A673 (cell line): ENCODE measurements around the gene OR5AN1. TPM values are rescaled to one million over a fixed set of nuclear protein-coding genes. Genes with fewer than 3 reads are reported as not detected.
"Not testable (repeated sequence)": the region's sequence is repeated elsewhere in the genome, so short reads cannot be mapped to it uniquely, and the experiment has no call there.

Experiments used
- BruUV-seq: library from RNA; stranded (reverse); fragments of 400-500 nt; replicated peaks from 2 replicates; lab custom pipeline; 2021; lab: Mats Ljungman, UMichigan
- CTCF ChIA-PET: fragments of 300-600 bp; sonication (Branson Sonifier 250); formaldehyde crosslinking; loops from one replicate; lab custom pipeline; 2022; ENCODE audit warnings: antibody characterized with exemption; lab: Charles Lee
- POLR2A ChIA-PET: fragments of 300-600 bp; sonication (Branson Sonifier 250); formaldehyde crosslinking; loops from one replicate; lab custom pipeline; 2022; ENCODE audit warnings: antibody characterized with exemption; ENCODE audit not compliant: low non-redundant PET; lab: Charles Lee
- DNase-seq: peaks from one replicate; pipeline ENCODE4 v3.0.0-alpha.2; 2015; ENCODE audit warnings: low spot score
- H3K27ac ChIP-seq: fragments of 200-600 bp; sonication (generic); 2 replicates; pipeline ENCODE4 v1.5.1; 2016; ENCODE audit warnings: mixed run types, low read depth, mild to moderate bottlenecking, mixed read lengths, antibody characterized with exemption, low read length; ENCODE audit not compliant: poor library complexity, severe bottlenecking
- H3K27me3 ChIP-seq: fragments of 200-600 bp; sonication (generic); replicated peaks from 2 replicates; pipeline ENCODE4 v1.6.1; 2017; ENCODE audit warnings: mixed run types, low read depth, mild to moderate bottlenecking, mixed read lengths, antibody characterized with exemption, low read length; ENCODE audit not compliant: insufficient read depth, poor library complexity
- H3K36me3 ChIP-seq: fragments of 200-600 bp; sonication (generic); 2 replicates; pipeline ENCODE4 v1.6.1; 2016; ENCODE audit warnings: mixed run types, mild to moderate bottlenecking, mixed read lengths, antibody characterized with exemption, low read length; ENCODE audit not compliant: insufficient read depth, poor library complexity, severe bottlenecking
- H3K4me1 ChIP-seq: fragments of 200-600 bp; sonication (generic); 2 replicates; pipeline ENCODE4 v1.6.1; 2017; ENCODE audit warnings: mixed run types, mild to moderate bottlenecking, mixed read lengths, antibody characterized with exemption, low read length; ENCODE audit not compliant: insufficient read depth, poor library complexity, severe bottlenecking
- H3K4me3 ChIP-seq: fragments of 200-600 bp; sonication (generic); 2 replicates; pipeline ENCODE4 v1.5.1; 2016; ENCODE audit warnings: low read depth, mixed run types, mild to moderate bottlenecking, mixed read lengths, low read length; ENCODE audit not compliant: poor library complexity, severe bottlenecking
- H3K9me3 ChIP-seq: fragments of 200-600 bp; sonication (generic); 2 replicates; pipeline ENCODE4 v1.6.1; 2016; ENCODE audit warnings: mixed run types, low read depth, mild to moderate bottlenecking, mixed read lengths, antibody characterized with exemption, low read length; ENCODE audit not compliant: poor library complexity, severe bottlenecking
- EZH2 ChIP-seq: fragments of 200-600 bp; sonication (generic); IDR thresholded peaks from 2 replicates; pipeline ENCODE4 v1.6.1; 2017; ENCODE audit warnings: borderline replicate concordance, low read depth, mild to moderate bottlenecking, mixed read lengths, antibody characterized with exemption, low read length; ENCODE audit not compliant: poor library complexity, severe bottlenecking
- intact Hi-C: fragments of 100-400 bp; cut with micrococcal nuclease; formaldehyde crosslinking; loops from one replicate; pipeline ENCODE4 v1.10.0; 2022; ENCODE audit not compliant: unreplicated experiment
- total RNA-seq: library from RNA; stranded (reverse); gene quantifications from 2 replicates; pipeline ENCODE4 v1.2.3, GENCODE V29; 2021
- TF ChIP-seq, protein P1 (sequence below): fragments of 300-800, 200-600 bp; sonication (generic); conservative IDR thresholded peaks from 2 replicates; pipeline ENCODE4 v1.5.1; 2017; ENCODE audit warnings: low read depth, mild to moderate bottlenecking, antibody characterized with exemption, low read length, moderate library complexity, mixed read lengths

The OR5AN1 gene
- total RNA-seq, 1 experiment from 2014 or later, result not detected

DNA sequence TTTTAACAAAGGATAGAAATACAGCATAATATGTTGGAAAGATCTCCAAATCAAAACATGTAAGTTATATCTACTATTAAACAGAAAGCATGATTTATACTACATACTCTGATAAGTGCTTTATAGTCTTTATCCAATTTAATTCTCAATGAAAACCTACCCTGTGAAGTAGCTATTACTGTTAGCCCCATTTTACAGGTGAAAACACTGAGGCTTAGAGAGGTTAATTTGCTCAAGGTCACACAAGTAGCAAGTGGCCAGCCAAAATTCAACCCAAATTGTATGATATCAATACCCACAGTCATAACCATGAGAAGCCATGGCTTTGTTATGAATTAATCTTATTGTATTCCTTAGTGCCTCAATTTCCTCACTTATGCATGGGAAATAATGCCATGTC, 675 bp upstream of the OR5AN1 start:
- ChIA-PET CTCF (no interaction called here), POLR2A (no interaction called here)

DNA sequence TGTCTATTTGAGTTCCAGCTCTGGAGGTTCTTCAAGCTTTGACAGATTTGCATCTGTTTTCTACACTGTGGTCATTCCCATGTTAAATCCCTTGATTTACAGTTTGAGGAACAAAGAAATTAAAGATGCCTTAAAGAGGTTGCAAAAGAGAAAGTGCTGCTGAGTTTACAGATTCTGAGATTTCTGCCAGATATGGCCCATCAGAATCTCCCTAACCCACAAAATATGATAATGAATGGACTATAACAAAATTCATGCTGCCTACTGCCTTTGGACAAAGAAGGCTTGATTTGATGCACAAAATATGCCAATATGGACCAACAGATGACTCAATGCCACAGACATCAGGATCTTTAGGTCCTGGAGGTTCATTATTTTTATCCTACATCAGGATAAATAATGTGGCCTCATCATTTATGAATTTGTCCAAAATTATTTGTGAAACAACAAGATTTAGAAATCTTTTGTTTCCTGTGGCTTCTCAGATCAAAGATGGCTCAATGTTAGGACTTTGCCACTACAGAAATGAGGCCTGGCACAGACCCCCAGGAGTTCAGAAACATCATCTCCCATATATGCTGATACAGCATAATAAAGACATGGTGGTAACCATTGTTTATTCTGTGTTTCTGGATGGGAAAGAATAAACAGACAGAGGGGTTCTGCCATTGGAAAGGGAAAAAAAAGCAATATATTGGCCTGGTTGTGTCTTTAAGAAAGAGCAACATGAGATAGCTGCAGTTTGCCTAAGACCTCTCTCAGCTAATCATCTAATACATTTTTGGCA, 6.7 kb downstream of the OR5AN1 start:
- CTCF ChIA-PET, result no interaction called here
- DNase-seq, result no peak
- Histone ChIP-seq H3K9me3 (no peaks in the 10 kb centered on the region), H3K36me3 (no peaks in the 10 kb centered on the region), H3K27ac (no peak overlapping the region), H3K27me3 (no peaks in the 10 kb centered on the region), H3K4me1 (no peaks in the 10 kb centered on the region), H3K4me3 (no peak overlapping the region)
- POLR2A ChIA-PET, result no interaction called here
- TF ChIP-seq, protein P1, sequence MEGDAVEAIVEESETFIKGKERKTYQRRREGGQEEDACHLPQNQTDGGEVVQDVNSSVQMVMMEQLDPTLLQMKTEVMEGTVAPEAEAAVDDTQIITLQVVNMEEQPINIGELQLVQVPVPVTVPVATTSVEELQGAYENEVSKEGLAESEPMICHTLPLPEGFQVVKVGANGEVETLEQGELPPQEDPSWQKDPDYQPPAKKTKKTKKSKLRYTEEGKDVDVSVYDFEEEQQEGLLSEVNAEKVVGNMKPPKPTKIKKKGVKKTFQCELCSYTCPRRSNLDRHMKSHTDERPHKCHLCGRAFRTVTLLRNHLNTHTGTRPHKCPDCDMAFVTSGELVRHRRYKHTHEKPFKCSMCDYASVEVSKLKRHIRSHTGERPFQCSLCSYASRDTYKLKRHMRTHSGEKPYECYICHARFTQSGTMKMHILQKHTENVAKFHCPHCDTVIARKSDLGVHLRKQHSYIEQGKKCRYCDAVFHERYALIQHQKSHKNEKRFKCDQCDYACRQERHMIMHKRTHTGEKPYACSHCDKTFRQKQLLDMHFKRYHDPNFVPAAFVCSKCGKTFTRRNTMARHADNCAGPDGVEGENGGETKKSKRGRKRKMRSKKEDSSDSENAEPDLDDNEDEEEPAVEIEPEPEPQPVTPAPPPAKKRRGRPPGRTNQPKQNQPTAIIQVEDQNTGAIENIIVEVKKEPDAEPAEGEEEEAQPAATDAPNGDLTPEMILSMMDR, result no peak
- no peak for TF ChIP-seq EZH2
- intact Hi-C loops, result no loop called here
- no TSS peak for BruUV-seq

More for the DNA sequence above, 675 bp upstream of the OR5AN1 start:
- TF ChIP-seq EZH2, result no peak
- Histone ChIP-seq H3K4me3 (no peak overlapping the region), H3K27me3 (no peaks in the 10 kb centered on the region), H3K9me3 (no peaks in the 10 kb centered on the region), H3K36me3 (no peaks in the 10 kb centered on the region), H3K27ac (no peak overlapping the region), H3K4me1 (no peaks in the 10 kb centered on the region)
- intact Hi-C loops, result no loop called here
- no TSS peak for BruUV-seq
- no peak for DNase-seq

DNA sequence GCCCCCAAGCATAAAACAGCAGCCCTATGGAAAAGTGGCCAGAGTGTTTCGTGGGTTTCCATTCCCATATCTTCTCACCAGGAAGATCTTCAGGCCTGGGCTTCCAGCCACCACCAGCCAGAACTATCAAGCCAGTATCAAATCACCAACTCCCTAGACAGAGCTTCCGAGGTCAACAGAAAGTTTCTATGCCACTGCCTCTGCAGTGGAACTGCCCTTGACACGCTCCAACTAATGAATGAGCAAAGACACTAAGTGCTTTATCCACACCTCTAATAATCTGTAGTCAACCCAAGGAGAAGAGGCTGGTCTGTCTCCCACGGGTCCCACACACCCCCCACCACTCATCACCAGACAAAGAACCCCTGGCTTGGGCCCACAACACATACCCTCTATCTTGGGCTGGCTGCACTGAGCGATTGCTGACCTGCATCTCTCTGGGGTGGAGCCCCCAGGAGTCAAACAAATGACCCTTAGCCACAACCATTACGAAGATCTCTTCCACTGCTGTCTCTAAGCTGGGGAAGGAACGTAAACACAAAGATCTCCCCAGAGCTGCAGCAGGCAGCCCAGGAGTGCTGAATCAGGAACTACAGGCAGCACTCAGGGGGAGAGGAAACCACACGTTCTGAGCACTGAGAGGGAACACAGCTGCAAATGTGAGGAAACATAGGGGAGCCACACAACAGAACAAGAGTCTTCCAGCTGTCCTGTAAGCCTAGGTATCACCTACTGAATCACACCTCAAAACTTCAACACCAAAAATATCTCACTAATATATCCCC, 9.7 kb downstream of the OR5AN1 start:
- ChIA-PET CTCF (no interaction called here), POLR2A (no interaction called here)
- Histone ChIP-seq H3K27me3 (no peaks in the 10 kb centered on the region), H3K4me3 (no peak overlapping the region), H3K27ac (no peak overlapping the region), H3K9me3 (no peaks in the 10 kb centered on the region), H3K4me1 (no peaks in the 10 kb centered on the region), H3K36me3 (no peaks in the 10 kb centered on the region)
- no peak for TF ChIP-seq EZH2
- TF ChIP-seq, protein P1, result no peak
- DNase-seq, result no peak
- BruUV-seq, result no TSS peak
- intact Hi-C loops, result no loop called here

DNA sequence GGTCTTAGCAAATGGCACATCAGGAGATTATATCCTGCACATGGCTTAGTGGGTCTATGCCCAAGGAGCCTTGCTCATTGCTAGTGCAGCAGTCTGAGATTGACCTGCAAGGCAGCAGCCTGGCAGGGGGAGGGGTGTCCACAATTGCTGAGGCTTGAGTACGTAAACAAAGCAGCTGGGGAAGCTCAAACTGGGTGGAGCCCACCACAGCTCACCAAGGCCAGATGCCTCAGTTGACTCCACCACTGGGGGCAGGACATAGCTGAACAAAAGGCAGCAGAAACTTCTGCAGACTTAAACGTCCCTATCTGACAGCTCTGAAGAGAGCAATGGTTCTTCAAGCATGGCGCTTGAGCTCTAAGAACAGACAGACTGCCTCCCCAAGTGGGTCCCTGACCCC, 13.6 kb downstream of the OR5AN1 start:
- H3K9me3 ChIP-seq, H3K4me3 ChIP-seq, CTCF ChIA-PET, H3K27ac ChIP-seq, BruUV-seq, intact Hi-C loops, H3K4me1 ChIP-seq, DNase-seq, H3K27me3 ChIP-seq, H3K36me3 ChIP-seq: not testable (repeated sequence)
- POLR2A ChIA-PET, result interaction anchor here (0.7 kb wide), 1 partner anchor 177 kb away, joined by 3 read pairs; no protein-coding TSS in a partner anchor
